RPMI7951 (cell line): ENCODE data around the gene NUDT22. TPM values are rescaled to one million over a fixed set of nuclear protein-coding genes. Genes with fewer than 3 reads are reported as not detected.
A peak's percentile ranks its signal among the peaks of the same experiment; 100 is the strongest.
"Not testable (repeated sequence)": the region's sequence is repeated elsewhere in the genome, so short reads cannot be mapped to it uniquely, and the experiment has no call there.

Experiments used
- DNase-seq: peaks from one replicate; pipeline ENCODE4 v3.0.0-alpha.2; 2012; ENCODE audit warnings: low read depth
- total RNA-seq: library from RNA; depleted of rRNA; stranded (reverse); fragments of >200 nt; shearing (Covaris generic); gene quantifications from 2 replicates; pipeline ENCODE4 v1.2.3, GENCODE V29; 2014

NUDT22 gene
- total RNA-seq, 1 experiment from 2014 or later = 59.7 TPM

GRCh38 chr11:64241491-64242374, 15.7 kb downstream of the NUDT22 start:
- DNase-seq = peak; percentile 68

- DNase-seq = no peak
These were observed 17.3 kb downstream of the NUDT22 start for GRCh38 chr11:64243236-64243854.

- no peak for DNase-seq
These were observed 18.0 kb downstream of the NUDT22 start for GRCh38 chr11:64244107-64244506.

GRCh38 chr11:64244966-64245365, 18.9 kb downstream of the NUDT22 start:
- no peak for DNase-seq

GRCh38 chr11:64245401-64245796, 19.3 kb downstream of the NUDT22 start:
- peak; percentile 64 for DNase-seq

GRCh38 chr11:64245797-64246620, 19.9 kb downstream of the NUDT22 start:
- peak; percentile 98 for DNase-seq

GRCh38 chr11:64246621-64246870, 20.5 kb downstream of the NUDT22 start:
- DNase-seq = not testable (repeated sequence)

GRCh38 chr11:64246871-64247728, 21.0 kb downstream of the NUDT22 start, which contains the start of gene PPP1R14B:
PPP1R14B (minus strand) TSS chr11:64246943; CDS start chr11:64246673, 270 bp downstream.
- peak; percentile 87 for DNase-seq

- no peak for DNase-seq
These were observed 21.9 kb downstream of the NUDT22 start for GRCh38 chr11:64247729-64248531.

- no peak for DNase-seq
These were observed 22.5 kb downstream of the NUDT22 start for GRCh38 chr11:64248578-64248977.

- no peak for DNase-seq
These were observed 23.0 kb downstream of the NUDT22 start for GRCh38 chr11:64249038-64249437.

- DNase-seq = no peak
These were observed 23.7 kb downstream of the NUDT22 start for GRCh38 chr11:64249563-64250414.

- no peak for DNase-seq
These were observed 24.4 kb downstream of the NUDT22 start for GRCh38 chr11:64250415-64251015.

- DNase-seq = peak; percentile 50
These were observed 25.1 kb downstream of the NUDT22 start, which contains the start of gene PLCB3 for GRCh38 chr11:64251016-64251752. PLCB3 (plus strand) TSS chr11:64251530; CDS start chr11:64251650, 120 bp downstream.

GRCh38 chr11:64251753-64252002, 25.6 kb downstream of the NUDT22 start:
- no peak for DNase-seq

GRCh38 chr11:64252003-64252872, 26.2 kb downstream of the NUDT22 start:
- DNase-seq = peak; percentile 50

GRCh38 chr11:64253043-64253442, 27.0 kb downstream of the NUDT22 start:
- DNase-seq = no peak

- DNase-seq = no peak
These were observed 27.4 kb downstream of the NUDT22 start for GRCh38 chr11:64253481-64253880.
